Fibroblast of lung (primary cell): ENCODE measurements around the gene THAP7. TPM values are rescaled to one million over a fixed set of nuclear protein-coding genes. Genes with fewer than 3 reads are reported as not detected.
"Not testable (repeated sequence)": the region's sequence is repeated elsewhere in the genome, so short reads cannot be mapped to it uniquely, and the experiment has no call there.

Source experiments
- DNase-seq, 2 donors: peaks; one replicate each; pipeline versions ENCODE4 v3.0.0 to v3.0.0-alpha.2; 2010; ENCODE audit warnings: low read depth in 2 of 2
- H2AFZ ChIP-seq: 2 replicates; pipeline ENCODE4 v1.5.1; 2012; ENCODE audit warnings: low read length, control low read depth, inconsistent platforms
- H3K27ac ChIP-seq: 2 replicates; pipeline ENCODE4 v1.5.1; 2011; ENCODE audit warnings: low read length, control low read depth; ENCODE audit not compliant: insufficient read depth
- H3K27me3 ChIP-seq: 2 replicates; pipeline ENCODE4 v1.5.1; 2011; ENCODE audit warnings: mild to moderate bottlenecking, low read length; ENCODE audit not compliant: control insufficient read depth, insufficient read depth
- H3K36me3 ChIP-seq: 2 replicates; pipeline ENCODE4 v1.5.1; 2011; ENCODE audit warnings: low read length; ENCODE audit not compliant: control insufficient read depth, insufficient read depth
- H3K4me1 ChIP-seq: 2 replicates; pipeline ENCODE4 v1.5.1; 2011; ENCODE audit warnings: low read length; ENCODE audit not compliant: control insufficient read depth, insufficient read depth; ENCODE audit errors: extremely low read depth
- H3K4me2 ChIP-seq: 2 replicates; pipeline ENCODE4 v1.5.1; 2011; ENCODE audit warnings: low read length, control low read depth; ENCODE audit not compliant: insufficient read depth; ENCODE audit errors: extremely low read depth
- H3K4me3 ChIP-seq, 4 experiments: fragments of 200-600 bp in 1 of 4; sonication (generic) in 1 of 4; replicated peaks in 1 of 4; 2 replicates each; pipeline ENCODE4 v1.5.1; 2011 to 2016; ENCODE audit warnings: low read length in 4 of 4, low read depth in 3 of 4, mild to moderate bottlenecking in 3 of 4, control low read depth in 2 of 4, inconsistent platforms in 1 of 4, mixed read lengths in 1 of 4; ENCODE audit not compliant: insufficient read depth in 1 of 4; ENCODE audit errors: control extremely low read depth in 1 of 4
- H3K79me2 ChIP-seq: 2 replicates; pipeline ENCODE4 v1.5.1; 2012; ENCODE audit warnings: mild to moderate bottlenecking, low read length, inconsistent platforms; ENCODE audit not compliant: control insufficient read depth, insufficient read depth
- H3K9ac ChIP-seq: 2 replicates; pipeline ENCODE4 v1.5.1; 2011; ENCODE audit warnings: mild to moderate bottlenecking, low read length, control low read depth; ENCODE audit not compliant: insufficient read depth
- H3K9me3 ChIP-seq: 2 replicates; pipeline ENCODE4 v1.5.1; 2012; ENCODE audit warnings: low read depth, low read length; ENCODE audit not compliant: control insufficient read depth, insufficient read depth
- H4K20me1 ChIP-seq: 2 replicates; pipeline ENCODE4 v1.5.1; 2011; ENCODE audit warnings: low read length; ENCODE audit not compliant: control insufficient read depth, insufficient read depth; ENCODE audit errors: extremely low read depth
- CTCF ChIP-seq, 2 donors: IDR thresholded peaks in 1 of 2; conservative IDR thresholded peaks in 1 of 2; 1 replicate in 1 of 2; 2 replicates in 1 of 2; pipeline ENCODE4 v1.5.1; 2011 to 2012; ENCODE audit warnings: low read length in 2 of 2, control low read depth in 1 of 2, inconsistent platforms in 1 of 2, low read depth in 1 of 2, mild to moderate bottlenecking in 1 of 2
- EZH2 ChIP-seq: IDR thresholded peaks from 2 replicates; pipeline ENCODE4 v1.5.1; 2012; ENCODE audit warnings: low read length, control low read depth, mild to moderate bottlenecking; ENCODE audit errors: missing control alignments
- polyA plus RNA-seq, 2 donors: library from polyadenylated mRNA; depleted of rRNA in 1 of 2; stranded (reverse) in 1 of 2; unstranded in 1 of 2; fragments of >200 nt; gene quantifications; 2 replicates each; pipeline ENCODE4 v1.2.1, GENCODE V29; 2011 to 2012; ENCODE audit warnings: missing spikeins in 1 of 2
- total RNA-seq: library from RNA; depleted of rRNA; stranded (reverse); fragments of >200 nt; gene quantifications from 2 replicates; pipeline ENCODE4 v1.2.1, GENCODE V29; 2014

THAP7 gene
- total and polyA plus RNA-seq, 2 donors (not counting 1 experiment from before 2014, with no cell fraction given) = 15.7 to 26.3 TPM

- Histone ChIP-seq H3K4me3 (no peak overlapping the region), H4K20me1 (no peaks in the 10 kb centered on the region), H3K27ac (no peak overlapping the region), H3K4me1 (peaks cover 41% of the 10 kb centered on the region), H2AFZ (no peak overlapping the region), H3K36me3 (no peaks in the 10 kb centered on the region), H3K79me2 (no peaks in the 10 kb centered on the region), H3K4me2 (no peak overlapping the region), H3K9ac (no peak overlapping the region), H3K27me3 (no peaks in the 10 kb centered on the region), H3K9me3 (no peaks in the 10 kb centered on the region)
- peak; percentile 34 to 68 for DNase-seq
- TF ChIP-seq EZH2 = no peak
- no peak for TF ChIP-seq CTCF (conservative IDR thresholded peaks at IDR 0.05 in 1 of 2, IDR thresholded peaks at IDR 0.05 in 1 of 2; ENCODE audit: low read depth in 1 of 2, low read length in 2 of 2)
Measured at GRCh38 chr22:21041937-21042336, 40.0 kb upstream of the THAP7 start.

GRCh38 chr22:21039158-21039557 lies 37.2 kb upstream of the THAP7 start:
- not testable (repeated sequence) for H3K4me3 ChIP-seq, H4K20me1 ChIP-seq

GRCh38 chr22:21038405-21038804 lies 36.5 kb upstream of the THAP7 start:
- no peak overlapping the region for H2AFZ ChIP-seq
- TF ChIP-seq EZH2 (no peak), CTCF (conservative IDR thresholded peaks at IDR 0.05 in 1 of 2, IDR thresholded peaks at IDR 0.05 in 1 of 2; ENCODE audit: low read depth in 1 of 2, low read length in 2 of 2) (no peak)

More at GRCh38 chr22:21039158-21039557, 37.2 kb upstream of the THAP7 start:
- not testable (repeated sequence) for H3K27ac ChIP-seq, H3K9ac ChIP-seq, H3K27me3 ChIP-seq, H3K79me2 ChIP-seq, H3K36me3 ChIP-seq, DNase-seq, H3K9me3 ChIP-seq, H2AFZ ChIP-seq, H3K4me2 ChIP-seq
- H3K4me1 ChIP-seq = peaks cover 25% of the 10 kb centered on the region

More at GRCh38 chr22:21038405-21038804, 36.5 kb upstream of the THAP7 start:
- Histone ChIP-seq H3K79me2 (no peaks in the 10 kb centered on the region), H3K4me3 (no peak overlapping the region), H3K27ac (peak overlapping the region; percentile 72), H3K9ac (no peak overlapping the region), H3K27me3 (no peaks in the 10 kb centered on the region), H3K4me1 (peaks cover 17% of the 10 kb centered on the region), H4K20me1 (no peaks in the 10 kb centered on the region), H3K9me3 (no peaks in the 10 kb centered on the region), H3K36me3 (no peaks in the 10 kb centered on the region), H3K4me2 (no peak overlapping the region)
- peak; percentile 41 to 53 for DNase-seq
